Activated naive CD4-positive, alpha-beta T cell treated with anti-CD3 and anti-CD28 coated beads, Interleukin-2, amount 50 U/mL, for 16 hours (primary cell): Measurements from ENCODE around the gene CELF1.
"Not testable (repeated sequence)": the region's sequence is repeated elsewhere in the genome, so short reads cannot be mapped to it uniquely, and the experiment has no call there.

Experiments
- DNase-seq: peaks from one replicate; pipeline ENCODE4 v3.0.0-alpha.2; 2020

Gene CELF1

DNA sequence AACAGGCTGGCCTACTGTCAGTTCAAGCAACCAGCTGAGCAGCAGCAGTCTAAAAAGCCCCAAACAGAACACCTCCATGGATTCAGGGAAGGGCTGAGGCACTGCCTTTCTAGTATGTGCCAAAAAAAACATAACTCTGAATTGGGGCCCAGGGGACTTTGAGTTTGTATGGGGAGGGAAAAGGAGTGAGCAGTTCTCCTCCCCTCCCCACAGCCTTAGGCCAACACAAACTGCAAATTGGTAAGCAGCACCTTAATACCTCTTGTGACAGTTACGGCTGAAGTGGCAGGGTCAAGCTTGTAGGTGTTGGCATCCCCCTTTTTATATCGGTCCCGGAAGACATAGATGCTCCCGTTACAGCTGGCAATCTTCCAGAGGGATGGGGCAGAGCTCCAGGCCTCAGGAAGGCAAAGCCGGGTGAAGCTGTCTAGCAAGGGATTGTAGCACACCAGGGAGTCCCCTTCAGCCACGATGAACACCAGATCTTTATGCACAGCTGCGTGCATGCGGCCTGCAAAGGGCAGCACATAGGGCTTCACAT is 19.9 kb upstream of the CELF1 start:
- no peak for DNase-seq

DNA sequence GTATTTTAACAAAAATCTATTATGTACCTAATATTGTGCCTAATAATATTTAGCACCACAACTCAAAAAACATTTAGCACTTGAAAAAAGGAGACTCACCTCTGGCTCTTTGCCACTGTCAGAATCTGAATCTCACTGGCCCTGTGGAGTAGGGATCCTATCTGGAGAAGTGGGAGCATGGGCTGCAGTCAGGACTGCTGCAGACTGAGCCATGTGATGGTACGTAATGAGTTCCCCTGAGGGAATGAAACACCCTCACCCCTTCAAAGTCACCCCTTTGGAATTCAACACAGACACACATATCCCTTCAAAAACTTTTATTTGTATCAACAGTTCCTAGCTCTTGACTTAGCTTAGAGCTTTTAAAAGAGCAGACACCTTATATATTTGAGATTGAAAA is 19.0 kb upstream of the CELF1 start:
- no peak for DNase-seq

DNA sequence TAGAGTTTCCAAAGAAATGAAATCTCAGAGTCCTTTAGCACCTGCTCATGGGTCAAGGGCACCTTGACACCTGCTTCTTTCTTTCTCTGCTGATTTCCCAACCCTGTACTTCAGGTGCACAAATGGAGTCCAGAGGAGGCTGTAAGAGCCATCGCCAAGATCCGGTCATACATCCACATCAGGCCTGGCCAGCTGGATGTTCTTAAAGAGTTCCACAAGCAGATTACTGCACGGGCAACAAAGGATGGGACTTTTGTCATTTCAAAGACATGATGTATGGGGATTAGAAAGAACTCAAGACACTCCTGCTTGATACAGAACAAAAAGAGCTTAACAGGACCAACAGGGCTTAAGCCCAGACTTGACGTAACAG is 18.4 kb upstream of the CELF1 start:
- no peak for DNase-seq

DNA sequence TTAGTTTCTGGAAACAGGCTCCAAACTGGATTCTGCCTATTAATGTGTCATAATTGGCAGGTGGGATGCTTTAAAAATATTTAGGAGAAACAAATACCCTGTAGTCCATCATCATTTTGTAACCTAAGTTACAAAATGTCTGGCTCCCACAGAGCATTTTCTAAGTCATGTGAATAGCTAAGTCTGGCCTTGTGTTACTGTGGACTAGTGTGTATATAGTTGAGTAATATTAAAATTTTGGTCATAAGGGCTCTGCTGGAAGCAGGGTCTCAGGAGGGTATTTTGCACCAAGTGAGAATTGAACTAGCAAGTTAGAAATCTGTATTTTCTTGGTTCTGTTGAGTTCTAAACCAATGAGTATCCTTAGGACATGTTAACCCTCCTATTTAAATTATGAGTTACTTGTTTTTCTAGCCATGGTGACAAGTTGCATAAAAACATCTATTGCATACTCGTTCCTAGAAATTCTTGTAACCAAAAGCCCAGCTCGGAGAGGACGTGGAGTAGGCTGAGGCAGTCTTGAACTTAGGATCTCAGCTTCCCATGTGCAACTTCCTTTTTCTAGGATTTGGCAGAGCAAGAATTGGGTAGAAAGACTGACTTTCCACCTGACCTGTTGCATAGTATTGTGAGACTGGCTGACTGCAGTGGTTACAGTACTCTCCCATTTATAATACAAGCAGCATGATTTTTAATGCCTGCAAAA is 17.9 kb upstream of the CELF1 start:
- no peak for DNase-seq

DNA sequence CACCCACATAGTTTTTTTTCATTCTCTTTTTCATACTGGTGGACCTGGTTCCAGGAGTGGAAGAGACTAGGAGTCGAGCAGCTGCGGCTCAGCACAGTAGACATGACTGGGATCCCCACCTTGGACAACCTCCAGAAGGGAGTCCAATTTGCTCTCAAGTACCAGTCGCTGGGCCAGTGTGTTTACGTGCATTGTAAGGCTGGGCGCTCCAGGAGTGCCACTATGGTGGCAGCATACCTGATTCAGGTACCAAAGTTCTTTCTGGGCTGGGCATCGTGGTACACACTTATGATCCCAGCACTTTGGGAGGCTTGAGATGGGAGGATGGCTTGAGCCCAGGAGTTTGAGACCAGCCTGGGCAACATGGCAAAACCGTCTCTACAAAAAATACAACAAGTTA is 16.7 kb upstream of the CELF1 start:
- no peak for DNase-seq

DNA sequence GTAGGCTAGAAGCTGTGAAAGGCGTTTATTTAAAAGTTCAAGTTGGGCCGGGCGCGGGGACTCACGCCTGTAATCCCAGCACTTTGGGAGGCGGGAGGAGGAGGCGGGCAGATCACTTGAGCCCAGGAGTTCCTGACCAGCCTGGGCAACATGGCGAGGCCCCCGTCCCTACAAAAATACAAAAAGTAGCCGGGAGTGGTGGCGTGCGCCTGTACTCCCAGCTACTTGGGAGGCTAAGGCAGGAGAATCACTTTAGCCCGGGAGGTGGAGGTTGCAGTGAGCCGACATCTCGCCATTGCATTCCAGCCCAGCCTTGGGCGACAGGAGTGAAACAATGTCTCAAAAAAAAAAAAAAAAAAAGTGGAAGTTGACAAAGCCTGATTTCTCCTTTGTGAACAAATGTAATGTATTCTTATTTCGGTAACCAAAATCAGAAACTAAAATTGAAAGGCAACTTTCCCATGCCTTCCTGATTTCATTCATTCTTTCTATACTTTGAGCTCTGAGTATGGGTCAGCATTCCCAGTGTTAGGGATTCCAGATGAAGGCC is 13.3 kb upstream of the CELF1 start:
- DNase-seq = no peak

DNA sequence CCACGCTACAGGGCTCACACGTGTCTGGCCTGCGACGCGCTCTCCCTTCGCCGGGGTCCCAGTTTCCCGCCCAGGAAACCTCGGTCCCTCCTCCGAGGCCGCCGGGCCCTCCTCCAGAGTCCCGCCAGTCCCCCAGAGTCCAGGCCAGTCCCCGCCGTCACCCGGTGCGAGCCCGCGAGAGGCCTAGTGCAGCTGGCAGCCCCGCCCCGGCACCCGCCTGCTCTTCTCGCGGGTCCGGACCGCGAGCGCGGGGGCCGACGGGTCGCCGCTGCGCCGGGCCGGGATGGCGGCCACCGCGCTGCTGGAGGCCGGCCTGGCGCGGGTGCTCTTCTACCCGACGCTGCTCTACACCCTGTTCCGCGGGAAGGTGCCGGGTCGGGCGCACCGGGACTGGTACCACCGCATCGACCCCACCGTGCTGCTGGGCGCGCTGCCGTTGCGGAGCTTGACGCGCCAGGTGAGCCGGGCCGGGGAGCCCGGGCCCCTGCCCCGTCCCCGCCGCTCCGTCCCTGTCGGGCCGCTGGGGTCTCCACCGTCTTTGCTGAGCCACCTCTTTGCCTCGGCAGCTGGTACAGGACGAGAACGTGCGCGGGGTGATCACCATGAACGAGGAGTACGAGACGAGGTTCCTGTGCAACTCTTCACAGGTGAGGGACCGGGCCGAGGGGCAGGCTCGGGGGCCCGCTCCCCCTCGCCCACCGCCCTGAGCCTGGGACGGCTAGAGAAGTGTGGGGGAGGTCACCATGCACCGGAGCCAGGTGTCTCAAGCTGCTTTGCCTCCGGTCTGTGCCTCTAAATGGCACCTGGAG is 12.6 kb upstream of the CELF1 start, which contains the start of gene PTPMT1:
TSS of gene PTPMT1 (plus strand) at position 260 of the 809 bp plus-strand sequence. CDS start at position 284, 24 bp downstream.
- peak; percentile 66 for DNase-seq

DNA sequence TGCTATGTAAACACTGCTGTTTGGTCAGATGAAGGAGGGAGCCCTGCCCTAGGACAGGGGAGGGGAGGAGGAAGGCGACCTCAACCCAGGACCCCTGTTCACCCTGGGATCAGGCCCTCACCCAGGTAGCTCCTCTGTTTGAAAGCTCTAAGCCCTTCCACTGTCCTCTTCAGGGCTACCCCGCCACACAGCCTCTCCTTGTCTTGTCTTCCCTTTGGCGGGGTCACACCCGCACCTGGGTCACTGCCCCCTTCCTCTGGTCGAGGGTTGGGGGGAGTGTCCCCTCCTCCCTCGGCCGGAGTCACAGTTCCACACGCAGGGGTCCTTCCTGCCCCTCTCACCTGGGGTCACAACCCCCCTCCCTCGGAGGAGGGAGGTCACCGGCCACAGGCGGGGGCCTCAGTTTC is 12.0 kb upstream of the CELF1 start:
- no peak for DNase-seq

DNA sequence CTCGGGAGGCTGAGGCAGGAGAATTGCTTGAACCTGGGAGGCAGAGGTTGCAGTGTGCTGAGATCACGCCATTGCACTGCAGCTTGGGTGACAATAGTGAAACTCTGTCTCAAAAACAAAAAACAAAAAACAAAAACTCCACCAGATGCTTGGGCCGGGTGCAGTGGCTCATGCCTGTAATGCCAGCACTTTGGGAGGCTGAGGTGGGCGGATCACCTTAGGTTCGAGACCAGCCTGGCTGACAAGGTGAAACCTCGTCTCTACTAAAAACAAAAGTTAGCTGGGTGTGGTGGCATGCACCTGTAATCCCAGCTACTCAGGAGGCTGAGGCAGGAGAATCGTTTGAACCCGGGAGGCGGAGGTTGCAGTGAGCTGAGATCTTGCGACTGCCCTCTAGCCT is 11.4 kb upstream of the CELF1 start:
- DNase-seq = not testable (repeated sequence)

DNA sequence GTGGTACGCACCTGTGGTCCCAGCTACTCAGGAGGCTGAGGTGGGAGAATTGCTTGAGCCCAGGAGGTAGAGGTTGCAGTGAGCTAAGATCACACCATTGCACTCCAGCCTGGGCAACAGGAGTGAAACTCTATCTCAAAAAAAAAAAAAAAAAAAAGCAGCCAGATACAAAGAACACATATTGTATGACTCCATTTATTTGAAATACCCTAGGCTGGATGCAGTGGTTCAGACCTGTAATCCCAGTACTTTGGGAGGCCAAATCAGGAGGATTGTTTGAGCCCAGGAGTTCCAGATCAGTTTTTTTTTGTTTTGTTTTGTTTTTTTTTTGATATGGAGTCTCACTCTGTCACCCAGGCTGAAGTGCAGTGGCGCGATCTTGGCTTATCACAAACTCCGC is 9.5 kb upstream of the CELF1 start:
- not testable (repeated sequence) for DNase-seq

DNA sequence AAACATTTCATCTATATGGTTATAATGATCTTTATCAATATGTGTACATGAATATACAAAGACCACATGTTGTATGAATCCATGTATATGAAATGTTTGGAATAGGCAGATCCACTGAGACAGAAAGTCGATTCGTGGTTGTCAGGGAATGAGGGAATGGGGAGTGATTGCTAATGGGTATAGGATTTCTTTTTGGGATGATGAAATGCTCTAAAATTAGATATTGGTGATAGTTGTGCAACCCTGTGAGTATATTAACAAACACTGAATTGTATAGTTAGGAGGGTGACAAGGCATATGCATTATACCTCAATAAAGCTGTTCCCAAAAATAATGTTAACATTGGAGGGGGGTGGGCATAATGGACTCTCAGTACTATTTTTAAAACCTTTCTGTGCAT is 7.5 kb upstream of the CELF1 start:
- no peak for DNase-seq

DNA sequence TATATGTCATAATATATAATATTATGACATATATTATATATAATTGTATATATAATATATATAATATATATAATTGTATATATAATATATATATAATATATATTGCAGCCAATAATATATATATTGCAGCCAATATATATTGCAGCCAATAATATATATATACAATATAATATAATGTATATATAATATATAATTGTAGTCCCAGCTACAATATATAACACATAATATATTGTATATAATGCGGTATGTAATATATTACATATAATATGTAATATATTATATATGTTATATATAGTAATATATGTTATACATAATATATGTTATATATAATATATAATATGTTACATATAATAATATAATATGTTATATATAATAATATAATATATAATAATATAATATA is 5.8 kb upstream of the CELF1 start:
- DNase-seq = no peak

DNA sequence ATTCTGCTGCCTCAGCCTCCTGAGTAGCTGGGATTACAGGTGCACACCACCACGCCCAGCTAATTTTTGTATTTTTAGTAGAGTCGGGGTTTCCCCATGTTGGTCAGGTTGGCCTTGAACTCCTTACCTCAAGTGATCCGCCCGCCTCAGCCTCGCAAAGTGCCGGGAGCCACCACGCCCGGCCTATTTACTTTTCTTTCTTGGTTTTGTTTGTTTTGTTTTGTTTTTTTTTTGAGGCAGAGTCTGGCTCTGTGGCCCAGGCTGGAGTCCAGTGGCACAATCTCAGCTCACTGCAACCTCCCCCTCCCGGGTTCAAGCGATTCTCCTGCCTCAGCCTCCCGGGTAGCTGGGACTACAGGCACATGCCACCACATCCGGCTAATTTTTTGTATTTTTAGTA is 4.1 kb upstream of the CELF1 start:
- DNase-seq = not testable (repeated sequence)

DNA sequence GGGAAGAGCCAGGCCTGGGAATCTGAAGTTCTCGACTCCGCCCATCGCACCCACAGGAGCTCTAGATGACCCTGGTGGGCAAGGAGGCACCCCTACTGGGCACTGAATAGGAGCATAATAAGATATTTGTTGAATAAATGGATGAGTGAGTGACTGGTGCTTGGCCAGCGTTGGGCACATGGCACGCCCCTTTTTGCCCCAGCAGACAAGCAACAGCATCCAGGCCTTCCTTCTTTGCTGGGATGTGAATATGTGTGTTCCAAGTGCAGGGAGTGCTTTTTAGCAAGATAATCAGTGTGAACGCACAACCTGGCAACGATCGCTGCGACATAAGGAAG is 443 bp upstream of the CELF1 start:
- DNase-seq = no peak

DNA sequence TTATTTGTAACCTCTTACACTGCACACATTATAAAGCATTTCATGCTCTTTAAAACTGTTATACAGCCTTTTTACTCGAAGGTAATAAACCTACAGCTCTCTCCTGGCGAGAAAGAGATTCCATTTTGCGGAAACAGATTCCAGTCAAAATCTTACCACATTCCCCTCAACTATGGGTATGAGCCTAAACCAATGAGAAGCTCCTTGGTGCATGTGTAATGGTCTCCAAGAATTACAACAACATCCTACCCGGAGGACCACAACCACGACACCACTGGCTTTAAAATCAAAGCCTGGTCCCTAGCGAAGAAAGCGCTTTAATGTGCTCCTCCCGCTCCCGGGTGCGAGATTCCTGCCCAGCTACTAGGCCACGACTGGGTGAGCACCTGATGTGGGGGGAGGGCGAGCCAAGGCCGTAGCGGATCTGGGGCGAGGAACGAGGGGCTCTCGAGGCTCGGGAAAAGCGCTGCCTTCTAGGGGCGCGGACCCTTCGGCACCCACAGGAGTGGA is 821 bp downstream of the CELF1 start:
- peak; percentile 34 for DNase-seq

DNA sequence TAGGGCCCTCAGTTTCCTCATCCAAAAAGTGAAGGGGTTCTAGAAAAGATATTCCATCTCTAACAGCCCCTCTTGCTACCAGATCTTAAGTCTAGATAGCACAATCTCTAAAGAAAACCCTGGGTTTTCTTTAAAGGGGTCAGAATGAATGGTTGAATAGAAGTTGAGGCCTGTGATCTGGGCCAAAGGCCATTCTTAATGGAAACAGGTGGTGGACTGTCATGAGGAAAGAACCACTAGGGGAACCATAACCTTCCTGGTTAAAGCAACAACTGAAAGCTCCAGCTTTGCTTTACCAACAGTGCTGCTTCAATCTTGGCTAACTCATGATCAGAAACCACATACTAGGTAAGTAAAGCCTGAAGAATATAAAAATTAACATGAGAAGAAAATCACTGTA is 1.8 kb downstream of the CELF1 start:
- DNase-seq = no peak

DNA sequence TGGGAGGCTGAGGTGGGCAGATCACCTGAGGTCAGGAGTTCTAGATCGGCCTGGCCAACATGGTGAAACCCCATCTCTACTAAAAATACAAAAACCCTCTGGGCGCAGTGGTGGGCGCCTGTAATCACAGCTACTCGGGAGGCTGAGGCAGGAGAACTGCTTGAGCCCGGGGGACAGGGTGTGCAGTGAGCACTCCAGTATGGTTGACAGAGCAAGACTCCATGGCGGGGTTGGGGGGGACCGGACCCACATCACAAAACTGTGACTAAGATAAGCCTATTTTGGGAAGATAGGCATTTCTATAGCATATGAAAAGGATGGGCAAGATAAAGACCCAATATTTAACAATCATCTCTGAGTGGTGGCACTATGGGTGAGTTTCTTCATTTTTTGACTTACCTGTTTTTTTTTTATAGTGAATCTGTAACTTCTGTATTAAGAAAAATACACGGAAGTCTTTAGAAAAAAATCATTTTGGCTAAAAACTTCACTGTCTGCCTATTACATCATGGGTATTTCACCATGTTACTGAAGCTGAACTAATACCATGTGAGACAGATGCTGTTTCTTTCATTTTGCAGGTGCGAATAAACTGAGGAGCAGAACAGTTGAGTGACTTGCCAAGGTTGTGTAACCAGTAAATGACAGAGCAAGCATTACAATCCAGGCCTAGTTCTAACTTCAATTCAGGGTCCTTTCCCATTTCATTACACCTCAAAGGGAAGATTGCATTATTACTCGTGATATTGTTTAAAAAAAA is 2.5 kb downstream of the CELF1 start:
- no peak for DNase-seq

DNA sequence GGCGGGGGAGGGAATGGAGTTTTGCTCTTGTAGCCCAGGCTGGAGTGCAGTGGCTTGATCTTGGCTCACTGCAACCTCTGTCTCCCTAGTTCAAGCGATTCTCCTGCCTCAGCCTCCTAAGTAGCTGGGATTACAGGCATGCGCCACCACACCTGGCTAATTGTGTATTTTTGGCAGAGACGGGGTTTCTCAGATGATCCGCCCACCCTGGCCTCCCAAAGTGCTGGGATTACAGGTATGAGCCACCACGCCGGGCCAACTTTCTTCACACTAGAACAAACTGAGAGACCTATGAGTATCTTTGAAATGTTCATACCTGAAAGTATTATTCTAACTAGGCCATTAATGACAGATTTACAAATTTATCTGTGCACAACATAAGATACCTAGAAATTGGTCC is 6.7 kb downstream of the CELF1 start:
- DNase-seq = not testable (repeated sequence)

DNA sequence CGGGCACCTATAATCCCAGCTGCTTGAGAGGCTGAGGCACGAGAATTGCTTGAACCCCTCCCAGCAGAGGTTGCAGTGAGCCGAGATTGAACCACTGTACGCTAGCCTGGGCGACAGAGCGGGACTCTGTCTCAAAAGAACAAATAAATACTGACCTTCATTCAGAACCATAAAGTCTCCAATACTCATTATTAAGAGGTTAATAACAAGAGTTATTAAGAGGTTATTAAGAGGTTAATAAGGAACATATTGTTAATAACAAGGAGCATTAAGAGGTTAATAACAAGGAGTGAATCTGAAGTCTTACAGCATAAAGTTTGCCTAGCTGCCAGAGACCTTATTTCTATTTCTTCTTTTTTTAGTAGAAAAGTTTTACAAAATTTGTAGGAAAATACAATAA is 7.6 kb downstream of the CELF1 start:
- DNase-seq = no peak

DNA sequence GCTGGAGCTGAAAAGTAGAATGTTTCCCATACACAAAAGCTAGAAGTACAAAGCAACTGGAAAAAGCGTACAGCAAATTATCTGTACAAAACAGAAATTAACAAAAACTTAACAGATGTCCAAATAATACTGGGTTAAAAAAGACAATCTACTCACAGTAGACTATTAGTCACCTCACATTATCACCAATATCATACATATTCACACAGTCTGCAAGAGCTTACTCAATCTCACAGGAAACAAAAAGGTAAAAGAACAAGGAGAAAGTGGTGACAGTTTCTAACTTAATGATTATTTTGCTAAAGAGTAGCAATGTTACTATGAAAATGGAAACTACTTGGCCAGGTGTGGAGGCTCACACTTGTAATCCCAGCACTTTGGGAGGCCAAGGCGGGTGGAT is 11.9 kb downstream of the CELF1 start:
- DNase-seq = no peak

DNA sequence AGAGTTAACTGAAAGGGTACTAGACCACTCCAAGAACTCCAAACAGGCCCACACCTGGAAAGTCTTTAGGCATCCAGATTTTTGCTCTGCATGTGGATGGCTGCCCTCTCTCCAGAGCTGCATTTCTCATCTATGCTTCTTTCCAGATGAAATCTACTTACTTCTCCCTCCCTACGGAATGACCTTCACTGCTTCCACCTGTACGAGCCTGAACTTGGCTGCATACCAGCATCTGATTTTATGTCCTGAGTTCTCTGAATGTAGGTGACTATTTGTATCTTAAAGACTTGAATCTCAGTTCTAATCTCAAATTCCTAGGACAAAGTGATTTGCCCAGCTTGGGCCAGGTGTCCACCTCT is 13.3 kb downstream of the CELF1 start:
- DNase-seq = no peak

DNA sequence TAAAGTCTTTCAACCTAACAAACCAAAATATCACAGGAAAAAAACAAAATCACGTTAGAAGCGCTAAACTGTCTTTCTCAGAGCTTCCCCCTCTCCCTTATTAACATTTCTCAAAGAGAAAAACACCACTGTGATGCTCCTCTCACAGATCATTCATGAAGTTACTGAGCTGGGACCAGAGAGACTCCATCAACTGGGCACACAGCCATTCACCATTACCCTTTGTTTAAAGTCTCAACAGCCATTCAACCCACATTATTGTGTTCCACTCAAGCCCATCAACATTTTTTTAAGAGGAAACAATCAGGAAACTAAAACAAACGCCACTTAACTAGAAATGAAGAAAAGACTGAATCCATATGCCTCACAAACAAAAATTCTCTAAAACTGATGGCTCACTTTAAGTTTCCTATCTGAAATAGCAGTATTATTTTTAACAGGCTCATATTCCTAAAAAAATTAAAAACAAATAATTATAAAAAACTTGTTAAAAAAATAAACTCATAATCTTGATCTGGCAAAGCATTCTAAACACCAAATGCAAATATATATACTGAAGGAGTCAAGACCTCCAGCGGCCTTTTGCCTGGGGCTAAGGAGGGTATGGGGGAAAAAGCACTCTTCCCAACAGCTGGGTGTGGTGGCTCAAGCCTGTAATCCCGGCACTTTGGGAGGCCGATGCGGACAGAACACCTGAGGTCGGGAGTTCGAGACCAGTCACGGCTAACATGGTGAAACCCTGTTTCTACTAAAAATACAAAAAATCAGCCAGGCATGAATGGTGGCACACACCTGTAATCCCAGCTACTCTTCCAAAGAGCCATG is 14.0 kb downstream of the CELF1 start:
- no peak for DNase-seq
